HG03196 (cell line): Measurements from ENCODE around the gene PNKP.
"Not testable (repeated sequence)": the region's sequence is repeated elsewhere in the genome, so short reads cannot be mapped to it uniquely, and the experiment has no call there.

Experiments
- ATAC-seq: cut with Tn5 transposase; IDR thresholded peaks from one replicate; pipeline ENCODE4 v1.9.1; 2021; ENCODE audit not compliant: unreplicated experiment

The PNKP gene

GRCh38 chr19:49824662-49825061, 42.7 kb downstream of the PNKP start:
- no peak for ATAC-seq

GRCh38 chr19:49823472-49823871, 43.9 kb downstream of the PNKP start:
- ATAC-seq: no peak

- ATAC-seq: no peak
Measured at GRCh38 chr19:49820125-49820524, 47.3 kb downstream of the PNKP start.

DNA sequence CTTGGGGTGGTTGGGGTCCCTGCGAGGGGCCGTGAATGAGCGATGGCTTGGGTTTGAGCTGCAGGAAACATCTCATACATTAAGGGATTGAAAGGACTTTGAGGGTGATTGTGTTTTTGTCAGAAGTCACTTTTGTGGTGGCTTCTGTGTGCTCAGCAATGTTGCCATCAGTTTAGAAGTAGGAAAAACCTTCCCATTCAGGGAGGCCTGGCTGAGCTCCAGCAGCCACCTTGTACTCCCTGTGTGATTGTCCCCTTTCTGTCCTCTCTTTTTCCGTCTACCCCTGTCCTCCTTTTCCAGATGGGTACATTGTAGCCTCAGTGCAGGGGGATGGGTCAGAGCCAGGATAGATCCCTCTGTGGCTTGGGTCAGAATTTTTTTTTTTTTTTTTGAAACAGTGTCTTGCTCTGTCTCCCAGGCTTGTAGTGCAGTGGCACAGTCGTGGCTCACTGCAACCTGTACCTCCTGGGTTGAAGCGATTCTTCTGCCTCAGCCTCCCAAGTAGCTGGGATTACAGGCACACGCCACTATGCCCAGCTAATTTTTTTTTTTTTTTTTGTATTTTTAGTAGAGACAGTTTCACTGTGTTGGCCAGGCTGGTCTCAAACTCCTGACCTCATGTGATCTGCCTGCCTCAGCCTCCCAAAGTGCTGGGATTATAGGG, 47.8 kb downstream of the PNKP start:
- ATAC-seq: not testable (repeated sequence)

DNA sequence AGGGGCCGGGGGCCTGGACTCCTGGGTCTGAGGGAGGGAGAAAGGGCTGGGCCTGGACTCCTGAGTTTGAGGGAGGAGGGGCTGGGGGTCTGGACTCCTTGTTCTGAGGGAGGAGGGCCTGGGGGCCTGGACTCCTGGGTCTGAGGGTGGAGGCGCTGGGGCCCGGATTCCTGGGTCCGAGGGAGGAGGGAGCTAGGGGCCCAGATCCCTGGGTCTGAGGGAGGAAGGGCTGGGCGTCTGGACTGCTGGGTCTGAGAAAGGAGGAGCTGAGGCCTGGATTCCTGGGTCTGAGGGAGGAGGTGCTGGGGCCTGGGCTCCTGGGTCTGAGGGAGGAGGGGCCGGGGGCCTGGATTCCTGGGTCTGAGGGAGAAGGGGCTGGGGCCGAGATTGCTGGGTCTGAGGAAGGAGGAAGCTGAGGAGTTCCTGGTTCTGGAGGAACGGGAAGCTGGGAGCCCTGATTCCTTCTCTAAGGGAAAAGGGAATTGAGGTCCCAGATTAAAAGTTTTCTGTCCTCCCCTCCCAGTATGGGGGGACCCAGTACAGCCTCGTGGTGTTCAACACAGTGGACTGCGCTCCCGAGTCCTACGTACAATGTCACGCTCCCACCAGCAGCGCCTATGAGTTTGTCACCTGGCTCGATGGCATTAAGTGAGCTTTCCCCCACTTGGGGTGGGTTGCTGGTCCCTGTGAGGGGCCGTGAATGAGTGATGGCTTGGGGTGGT, 48.6 kb downstream of the PNKP start:
- no peak for ATAC-seq

- peak; percentile 77 for ATAC-seq
Measured at GRCh38 chr19:49817964-49818648, 49.3 kb downstream of the PNKP start, which contains the start of gene MED25. Gene MED25 (plus strand): TSS chr19:49818289. CDS start chr19:49818342, 53 bp downstream.

- ATAC-seq: no peak
Measured at GRCh38 chr19:49816590-49816989, 50.8 kb downstream of the PNKP start.

DNA sequence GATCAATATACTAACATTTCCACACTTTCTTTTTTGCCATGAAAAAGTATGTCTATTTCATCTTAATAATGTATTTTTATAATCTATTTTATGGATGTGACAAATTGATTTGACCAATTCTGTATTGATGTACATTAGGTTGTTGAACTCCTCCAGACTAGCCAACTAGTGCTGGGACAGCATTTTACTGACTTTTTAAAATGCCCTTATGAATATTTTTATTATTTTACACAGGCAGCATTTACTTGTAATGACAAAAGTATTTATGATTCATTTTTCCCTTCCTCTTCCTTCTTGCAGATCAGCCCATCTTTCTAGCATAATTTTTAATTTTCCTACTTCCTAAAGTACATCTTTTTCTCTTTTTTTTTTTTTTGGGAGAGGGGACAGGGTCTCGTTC, 53.4 kb downstream of the PNKP start:
- no peak for ATAC-seq

- ATAC-seq: peak; percentile 43
Measured at GRCh38 chr19:49812997-49813861, 54.1 kb downstream of the PNKP start, which contains the start of gene FUZ. Gene FUZ (minus strand): TSS chr19:49813292. CDS start chr19:49813106, 186 bp downstream.

GRCh38 chr19:49812452-49812996, 54.9 kb downstream of the PNKP start:
- no peak for ATAC-seq

GRCh38 chr19:49811328-49811727, 56.0 kb downstream of the PNKP start:
- ATAC-seq: no peak
